HepG2 (cell line): ENCODE measurements around the gene CYP26B1. TPM values are rescaled to one million over a fixed set of nuclear protein-coding genes. Genes with fewer than 3 reads are reported as not detected.
A peak's percentile ranks its signal among the peaks of the same experiment; 100 is the strongest.

Experiments used
- ATF2 ChIP-seq: sonication (generic); formaldehyde crosslinking; IDR thresholded peaks from 2 replicates; pipeline ENCODE4 v1.4.0; 2020; ENCODE audit warnings: missing genetic modification reagents
- DMTF1 ChIP-seq: sonication (generic); formaldehyde crosslinking; IDR thresholded peaks from 2 replicates; pipeline ENCODE4 v1.4.0; 2020; ENCODE audit warnings: mild to moderate bottlenecking, missing genetic modification reagents
- GATAD1 ChIP-seq: IDR thresholded peaks from 2 replicates; pipeline ENCODE4 v1.6.1; 2016; ENCODE audit warnings: missing genetic modification reagents, missing compliant biosample characterization
- JUN ChIP-seq: sonication (generic); formaldehyde crosslinking; IDR thresholded peaks from 2 replicates; pipeline ENCODE4 v1.4.0; 2020; ENCODE audit warnings: mild to moderate bottlenecking, missing genetic modification reagents
- KDM2A ChIP-seq: sonication (generic); formaldehyde crosslinking; IDR thresholded peaks from 2 replicates; pipeline ENCODE4 v1.4.0; 2020; ENCODE audit warnings: low read depth, missing genetic modification reagents, borderline replicate concordance
- KDM4B ChIP-seq: sonication (generic); formaldehyde crosslinking; IDR thresholded peaks from 2 replicates; pipeline ENCODE4 v1.4.0; 2020; ENCODE audit warnings: missing genetic modification reagents
- MTF1 ChIP-seq: sonication (generic); formaldehyde crosslinking; IDR thresholded peaks from 2 replicates; pipeline ENCODE4 v1.5.0; 2020; ENCODE audit warnings: missing genetic modification reagents
- NAIF1 ChIP-seq: sonication (generic); formaldehyde crosslinking; IDR thresholded peaks from 2 replicates; pipeline ENCODE4 v1.5.0; 2020; ENCODE audit warnings: mild to moderate bottlenecking, missing genetic modification reagents, borderline replicate concordance
- NR3C1 ChIP-seq: sonication (generic); formaldehyde crosslinking; IDR thresholded peaks from 2 replicates; pipeline ENCODE4 v1.4.0; 2020; ENCODE audit warnings: missing genetic modification reagents
- PHF20 ChIP-seq: sonication (generic); formaldehyde crosslinking; IDR thresholded peaks from 2 replicates; pipeline ENCODE4 v1.5.0; 2020; ENCODE audit warnings: mild to moderate bottlenecking, missing genetic modification reagents
- RAD21 ChIP-seq: fragments of 450-650 bp; formaldehyde crosslinking; IDR thresholded peaks from 2 replicates; pipeline ENCODE4 v1.5.0; 2020; ENCODE audit warnings: mild to moderate bottlenecking
- RXRA ChIP-seq: sonication (generic); formaldehyde crosslinking; IDR thresholded peaks from 2 replicates; pipeline ENCODE4 v1.5.1; 2020; ENCODE audit warnings: missing genetic modification reagents
- SP1 ChIP-seq, 2 experiments: fragments of 450-650 bp in 1 of 2; sonication (generic) in 1 of 2; formaldehyde crosslinking in 1 of 2; IDR thresholded peaks; 2 replicates each; pipeline versions ENCODE4 v1.4.0 to v1.6.1; 2016 to 2020; ENCODE audit warnings: missing genetic modification reagents in 1 of 2
- SRSF9 ChIP-seq: fragments of 200-400 bp; formaldehyde crosslinking; IDR thresholded peaks from 2 replicates; pipeline ENCODE4 v1.6.1; 2018; ENCODE audit warnings: borderline replicate concordance, mild to moderate bottlenecking, low read depth, low read length; ENCODE audit not compliant: insufficient read depth, poor library complexity, severe bottlenecking
- SRY ChIP-seq: sonication (generic); formaldehyde crosslinking; IDR thresholded peaks from 2 replicates; pipeline ENCODE4 v1.8.0; 2022; ENCODE audit warnings: mild to moderate bottlenecking, missing genetic modification reagents
- YY1 ChIP-seq: IDR thresholded peaks from 2 replicates; pipeline ENCODE4 v1.6.1; 2011; ENCODE audit warnings: low read length, low read depth, moderate library complexity, mild to moderate bottlenecking; ENCODE audit not compliant: insufficient read depth, insufficient replicate concordance
- ZNF296 ChIP-seq: sonication (generic); formaldehyde crosslinking; conservative IDR thresholded peaks from 2 replicates; pipeline ENCODE4 v1.5.0; 2020; ENCODE audit warnings: mild to moderate bottlenecking, missing genetic modification reagents
- ZNF337 ChIP-seq: sonication (generic); formaldehyde crosslinking; IDR thresholded peaks from 2 replicates; pipeline ENCODE4 v1.5.1; 2020; ENCODE audit warnings: missing genetic modification reagents, low read depth, mild to moderate bottlenecking, borderline replicate concordance
- ZNF574 ChIP-seq: sonication (generic); formaldehyde crosslinking; IDR thresholded peaks from 2 replicates; pipeline ENCODE4 v1.4.0; 2020; ENCODE audit warnings: missing genetic modification reagents
- ZNF580 ChIP-seq: IDR thresholded peaks from 2 replicates; pipeline ENCODE4 v1.6.1; 2016; ENCODE audit warnings: low read depth, borderline replicate concordance
- ZNF614 ChIP-seq: IDR thresholded peaks from 2 replicates; pipeline ENCODE4 v1.6.1; 2018; ENCODE audit warnings: missing biosample characterization, missing genetic modification reagents, inconsistent platforms, borderline replicate concordance
- ZNF772 ChIP-seq: sonication (generic); formaldehyde crosslinking; IDR thresholded peaks from 2 replicates; pipeline ENCODE4 v1.5.0; 2020; ENCODE audit warnings: mild to moderate bottlenecking, missing genetic modification reagents
- polyA plus RNA-seq, 8 experiments: library from polyadenylated mRNA; depleted of rRNA in 3 of 8; stranded (reverse) in 7 of 8; unstranded in 1 of 8; fragments of >200 nt; fragmentation: Illumina TruSeq in 4 of 8; extraction: Trizol in 4 of 8; gene quantifications; 2 replicates each; pipeline versions ENCODE4 v1.2.1 to v1.2.3, GENCODE V29; 2011 to 2016; ENCODE audit warnings: low read depth in 4 of 8, missing spikeins in 1 of 8, mixed read lengths in 1 of 8; ENCODE audit not compliant: insufficient read depth in 1 of 8
- total RNA-seq, 5 experiments: library from RNA; depleted of rRNA; stranded (reverse); fragments of >200 nt; fragmentation: Illumina TruSeq; extraction: Trizol; gene quantifications; 2 replicates each; pipeline ENCODE4 v1.2.3, GENCODE V29; 2016; ENCODE audit warnings: low read depth in 1 of 5

The CYP26B1 gene
- total and polyA plus RNA-seq, 2 of the 13 experiments (the other 11 are each of a cell fraction or from before 2014, with no cell fraction given) = 0.05 to 0.07 TPM

- TF ChIP-seq ZNF337 (CRISPR knock-in tag) = no peak
- TF ChIP-seq KDM2A (CRISPR knock-in tag) = peak; percentile 79
- TF ChIP-seq DMTF1 (CRISPR knock-in tag) = no peak
- peak; percentile 4; the same call in 1 of the 2 replicates for TF ChIP-seq RXRA
- no peak for TF ChIP-seq SP1 (IDR thresholded peaks at IDR 0.05)
- 0 out of 2 replicates have a peak, but pooled peaks have one; percentile 37 for TF ChIP-seq SP1 (CRISPR knock-in tag; IDR thresholded peaks at IDR 0.05)
- no peak for TF ChIP-seq JUN (CRISPR knock-in tag)
- no peak for TF ChIP-seq ATF2 (CRISPR knock-in tag)
- TF ChIP-seq ZNF614 (CRISPR knock-in tag) = peak; percentile 16; the same call in 1 of the 2 replicates
- peak; percentile 61 for TF ChIP-seq YY1
- no peak for TF ChIP-seq NR3C1 (CRISPR knock-in tag)
- peak; percentile 72 for TF ChIP-seq RAD21 (CRISPR knock-in tag)
- TF ChIP-seq KDM4B (CRISPR knock-in tag) = 0 out of 2 replicates have a peak, but pooled peaks have one; percentile 48
- TF ChIP-seq MTF1 (CRISPR knock-in tag) = no peak
- TF ChIP-seq SRSF9 = no peak
- no peak for TF ChIP-seq ZNF772 (CRISPR knock-in tag)
- TF ChIP-seq SRY = 0 out of 2 replicates have a peak, but pooled peaks have one; percentile 36
- TF ChIP-seq PHF20 (CRISPR knock-in tag) = no peak
- no peak for TF ChIP-seq ZNF296 (CRISPR knock-in tag)
- TF ChIP-seq ZNF574 (CRISPR knock-in tag) = 0 out of 2 replicates have a peak, but pooled peaks have one; percentile 4
- TF ChIP-seq GATAD1 (CRISPR knock-in tag) = peak; percentile 41; the same call in 1 of the 2 replicates
- peak; percentile 32; the same call in 1 of the 2 replicates for TF ChIP-seq ZNF580 (CRISPR knock-in tag)
- TF ChIP-seq NAIF1 = no peak
These were observed 10.1 kb downstream of the CYP26B1 start (continued) for GRCh38 chr2:72137498-72138010.
